ENCODE measurements around the gene TREML2.

Gene TREML2

GRCh38 chr6:41175084-41175483 lies 25.9 kb downstream of the TREML2 start:
- H3K9me3 ChIP-seq (ENCODE audit: control insufficient read depth, insufficient read depth, low read length) = no peaks in the 10 kb centered on the region
- no peak overlapping the region for H3K9ac ChIP-seq (ENCODE audit: low read depth, low read length)
- no peak overlapping the region for H3K27ac ChIP-seq (ENCODE audit: low read depth, low read length)
- H3K36me3 ChIP-seq (ENCODE audit: control insufficient read depth, insufficient read depth, low read length) = no peaks in the 10 kb centered on the region
- no peak overlapping the region for H3K4me3 ChIP-seq (ENCODE audit: low read depth, low read length)
- H3K27me3 ChIP-seq (ENCODE audit: control insufficient read depth, insufficient read depth, low read length) = no peaks in the 10 kb centered on the region
- peaks cover 16% of the 10 kb centered on the region for H3K4me1 ChIP-seq (ENCODE audit: control insufficient read depth, insufficient read depth, low read length)

GRCh38 chr6:41174610-41175009 lies 26.3 kb downstream of the TREML2 start:
- H3K9me3 ChIP-seq (ENCODE audit: control insufficient read depth, insufficient read depth, low read length) = no peaks in the 10 kb centered on the region
- H3K27ac ChIP-seq (ENCODE audit: low read depth, low read length) = no peak overlapping the region
- H3K9ac ChIP-seq (ENCODE audit: low read depth, low read length) = no peak overlapping the region
- no peaks in the 10 kb centered on the region for H3K36me3 ChIP-seq (ENCODE audit: control insufficient read depth, insufficient read depth, low read length)
- H3K27me3 ChIP-seq (ENCODE audit: control insufficient read depth, insufficient read depth, low read length) = no peaks in the 10 kb centered on the region
- H3K4me3 ChIP-seq (ENCODE audit: low read depth, low read length) = no peak overlapping the region
- H3K4me1 ChIP-seq (ENCODE audit: control insufficient read depth, insufficient read depth, low read length) = peaks cover 16% of the 10 kb centered on the region

- no peaks in the 10 kb centered on the region for H3K9me3 ChIP-seq (ENCODE audit: control insufficient read depth, insufficient read depth, low read length)
- H3K4me1 ChIP-seq (ENCODE audit: control insufficient read depth, insufficient read depth, low read length) = peaks cover 16% of the 10 kb centered on the region
- H3K27ac ChIP-seq (ENCODE audit: low read depth, low read length) = peak overlapping the region; percentile 83
- H3K27me3 ChIP-seq (ENCODE audit: control insufficient read depth, insufficient read depth, low read length) = no peaks in the 10 kb centered on the region
- H3K36me3 ChIP-seq (ENCODE audit: control insufficient read depth, insufficient read depth, low read length) = no peaks in the 10 kb centered on the region
- H3K9ac ChIP-seq (ENCODE audit: low read depth, low read length) = 0 out of 2 replicates have a peak overlapping the region, but pooled peaks have one; percentile 17
- H3K4me3 ChIP-seq (ENCODE audit: low read depth, low read length) = peak overlapping the region; percentile 12; the same call in 1 of the 2 replicates
Measured at GRCh38 chr6:41171908-41172307, 29.0 kb downstream of the TREML2 start.

GRCh38 chr6:41170547-41171160 lies 30.3 kb downstream of the TREML2 start:
- no peaks in the 10 kb centered on the region for H3K9me3 ChIP-seq (ENCODE audit: control insufficient read depth, insufficient read depth, low read length)
- no peak overlapping the region for H3K9ac ChIP-seq (ENCODE audit: low read depth, low read length)
- no peaks in the 10 kb centered on the region for H3K36me3 ChIP-seq (ENCODE audit: control insufficient read depth, insufficient read depth, low read length)
- peaks cover 16% of the 10 kb centered on the region for H3K4me1 ChIP-seq (ENCODE audit: control insufficient read depth, insufficient read depth, low read length)
- H3K27ac ChIP-seq (ENCODE audit: low read depth, low read length) = peak overlapping the region; percentile 83
- H3K27me3 ChIP-seq (ENCODE audit: control insufficient read depth, insufficient read depth, low read length) = no peaks in the 10 kb centered on the region
- H3K4me3 ChIP-seq (ENCODE audit: low read depth, low read length) = no peak overlapping the region

GRCh38 chr6:41167173-41167963 lies 33.6 kb downstream of the TREML2 start:
- Histone ChIP-seq H3K27me3 (ENCODE audit: control insufficient read depth, insufficient read depth, low read length) (no peaks in the 10 kb centered on the region), H3K4me1 (ENCODE audit: control insufficient read depth, insufficient read depth, low read length) (peaks cover 16% of the 10 kb centered on the region), H3K4me3 (ENCODE audit: low read depth, low read length) (no peak overlapping the region), H3K9ac (ENCODE audit: low read depth, low read length) (no peak overlapping the region), H3K9me3 (ENCODE audit: control insufficient read depth, insufficient read depth, low read length) (no peaks in the 10 kb centered on the region), H3K36me3 (ENCODE audit: control insufficient read depth, insufficient read depth, low read length) (no peaks in the 10 kb centered on the region), H3K27ac (ENCODE audit: low read depth, low read length) (no peak overlapping the region)

- H3K36me3 ChIP-seq (ENCODE audit: control insufficient read depth, insufficient read depth, low read length) = no peaks in the 10 kb centered on the region
- H3K9me3 ChIP-seq (ENCODE audit: control insufficient read depth, insufficient read depth, low read length) = no peaks in the 10 kb centered on the region
- no peak overlapping the region for H3K27ac ChIP-seq (ENCODE audit: low read depth, low read length)
- no peak overlapping the region for H3K4me3 ChIP-seq (ENCODE audit: low read depth, low read length)
- H3K4me1 ChIP-seq (ENCODE audit: control insufficient read depth, insufficient read depth, low read length) = no peaks in the 10 kb centered on the region
- no peak overlapping the region for H3K9ac ChIP-seq (ENCODE audit: low read depth, low read length)
- no peaks in the 10 kb centered on the region for H3K27me3 ChIP-seq (ENCODE audit: control insufficient read depth, insufficient read depth, low read length)
Measured at GRCh38 chr6:41164551-41165120, 36.3 kb downstream of the TREML2 start.

- no peak overlapping the region for H3K4me3 ChIP-seq (ENCODE audit: low read depth, low read length)
- no peak overlapping the region for H3K9ac ChIP-seq (ENCODE audit: low read depth, low read length)
- no peaks in the 10 kb centered on the region for H3K36me3 ChIP-seq (ENCODE audit: control insufficient read depth, insufficient read depth, low read length)
- H3K27me3 ChIP-seq (ENCODE audit: control insufficient read depth, insufficient read depth, low read length) = no peaks in the 10 kb centered on the region
- H3K4me1 ChIP-seq (ENCODE audit: control insufficient read depth, insufficient read depth, low read length) = no peaks in the 10 kb centered on the region
- no peak overlapping the region for H3K27ac ChIP-seq (ENCODE audit: low read depth, low read length)
- no peaks in the 10 kb centered on the region for H3K9me3 ChIP-seq (ENCODE audit: control insufficient read depth, insufficient read depth, low read length)
Measured at GRCh38 chr6:41163419-41163717, 37.6 kb downstream of the TREML2 start.

GRCh38 chr6:41162687-41163418 lies 38.1 kb downstream of the TREML2 start, which contains the start of gene TREM2:
TREM2 (minus strand) TSS chr6:41163116; CDS start chr6:41163082, 34 bp downstream.
- H3K9ac ChIP-seq (ENCODE audit: low read depth, low read length) = no peak within 1 kb of the TSS
- no peak within 1 kb of the TSS for H3K4me3 ChIP-seq (ENCODE audit: low read depth, low read length)
- H3K27ac ChIP-seq (ENCODE audit: low read depth, low read length) = no peak within 1 kb of the TSS
- no peaks in the 10 kb centered on the region for H3K27me3 ChIP-seq (ENCODE audit: control insufficient read depth, insufficient read depth, low read length)
- no peaks in the 10 kb centered on the region for H3K36me3 ChIP-seq (ENCODE audit: control insufficient read depth, insufficient read depth, low read length)
- no peaks in the 10 kb centered on the region for H3K4me1 ChIP-seq (ENCODE audit: control insufficient read depth, insufficient read depth, low read length)
- no peaks in the 10 kb centered on the region for H3K9me3 ChIP-seq (ENCODE audit: control insufficient read depth, insufficient read depth, low read length)

- Histone ChIP-seq H3K27ac (ENCODE audit: low read depth, low read length) (no peak overlapping the region), H3K27me3 (ENCODE audit: control insufficient read depth, insufficient read depth, low read length) (no peaks in the 10 kb centered on the region), H3K4me1 (ENCODE audit: control insufficient read depth, insufficient read depth, low read length) (no peaks in the 10 kb centered on the region), H3K9me3 (ENCODE audit: control insufficient read depth, insufficient read depth, low read length) (no peaks in the 10 kb centered on the region), H3K36me3 (ENCODE audit: control insufficient read depth, insufficient read depth, low read length) (no peaks in the 10 kb centered on the region), H3K9ac (ENCODE audit: low read depth, low read length) (no peak overlapping the region), H3K4me3 (ENCODE audit: low read depth, low read length) (no peak overlapping the region)
Measured at GRCh38 chr6:41161851-41162552, 38.9 kb downstream of the TREML2 start.

GRCh38 chr6:41161380-41161779 lies 39.6 kb downstream of the TREML2 start:
- no peak overlapping the region for H3K9ac ChIP-seq (ENCODE audit: low read depth, low read length)
- H3K36me3 ChIP-seq (ENCODE audit: control insufficient read depth, insufficient read depth, low read length) = no peaks in the 10 kb centered on the region
- no peaks in the 10 kb centered on the region for H3K9me3 ChIP-seq (ENCODE audit: control insufficient read depth, insufficient read depth, low read length)
- no peak overlapping the region for H3K4me3 ChIP-seq (ENCODE audit: low read depth, low read length)
- no peaks in the 10 kb centered on the region for H3K4me1 ChIP-seq (ENCODE audit: control insufficient read depth, insufficient read depth, low read length)
- no peak overlapping the region for H3K27ac ChIP-seq (ENCODE audit: low read depth, low read length)
- no peaks in the 10 kb centered on the region for H3K27me3 ChIP-seq (ENCODE audit: control insufficient read depth, insufficient read depth, low read length)

Data from HUES48 (cell line).